Erythroblast (primary cell): ENCODE results near the gene ITGA4.

ENCODE experiments used
- GATA1 ChIP-seq: IDR thresholded peaks from 2 replicates; pipeline ENCODE4 v1.6.1; 2011; ENCODE audit warnings: low read depth, mild to moderate bottlenecking, control low read depth, low read length, moderate library complexity
- POLR2A ChIP-seq: IDR thresholded peaks from 2 replicates; pipeline ENCODE4 v1.6.1; 2011; ENCODE audit warnings: mild to moderate bottlenecking, low read length

- TF ChIP-seq POLR2A (no peak), GATA1 (no peak)
Measured at GRCh38 chr2:181575024-181575649, 118.0 kb downstream of the ITGA4 start.
